T-helper 1 cell treated with Interleukin-12 subunit alpha and Interleukin-12 subunit beta and Interleukin-4 antibody, amounts not matched to agents 30 μg/mL and 1 μg/mL, for 36 hours (primary cell): Measurements from ENCODE around the gene CEP41.
A peak's percentile ranks its signal among the peaks of the same experiment; 100 is the strongest.

Experiments
- H3K27ac Mint-ChIP-seq: one replicate; pipeline ENCODE4 v1.8.0; 2021; ENCODE audit warnings: mild to moderate bottlenecking, mixed read lengths
- H3K27me3 Mint-ChIP-seq: one replicate; pipeline ENCODE4 v1.8.0; 2021; ENCODE audit warnings: low read depth, mixed read lengths
- H3K36me3 Mint-ChIP-seq: one replicate; pipeline ENCODE4 v1.8.0; 2021; ENCODE audit warnings: low read depth, mixed read lengths
- H3K4me1 Mint-ChIP-seq: one replicate; pipeline ENCODE4 v1.8.0; 2021; ENCODE audit warnings: low read depth, mixed read lengths
- H3K4me3 Mint-ChIP-seq: one replicate; pipeline ENCODE4 v1.8.0; 2021; ENCODE audit warnings: mild to moderate bottlenecking, moderate library complexity, mixed read lengths
- H3K9me3 Mint-ChIP-seq: one replicate; pipeline ENCODE4 v1.8.0; 2021; ENCODE audit warnings: mixed read lengths

CEP41 gene

DNA sequence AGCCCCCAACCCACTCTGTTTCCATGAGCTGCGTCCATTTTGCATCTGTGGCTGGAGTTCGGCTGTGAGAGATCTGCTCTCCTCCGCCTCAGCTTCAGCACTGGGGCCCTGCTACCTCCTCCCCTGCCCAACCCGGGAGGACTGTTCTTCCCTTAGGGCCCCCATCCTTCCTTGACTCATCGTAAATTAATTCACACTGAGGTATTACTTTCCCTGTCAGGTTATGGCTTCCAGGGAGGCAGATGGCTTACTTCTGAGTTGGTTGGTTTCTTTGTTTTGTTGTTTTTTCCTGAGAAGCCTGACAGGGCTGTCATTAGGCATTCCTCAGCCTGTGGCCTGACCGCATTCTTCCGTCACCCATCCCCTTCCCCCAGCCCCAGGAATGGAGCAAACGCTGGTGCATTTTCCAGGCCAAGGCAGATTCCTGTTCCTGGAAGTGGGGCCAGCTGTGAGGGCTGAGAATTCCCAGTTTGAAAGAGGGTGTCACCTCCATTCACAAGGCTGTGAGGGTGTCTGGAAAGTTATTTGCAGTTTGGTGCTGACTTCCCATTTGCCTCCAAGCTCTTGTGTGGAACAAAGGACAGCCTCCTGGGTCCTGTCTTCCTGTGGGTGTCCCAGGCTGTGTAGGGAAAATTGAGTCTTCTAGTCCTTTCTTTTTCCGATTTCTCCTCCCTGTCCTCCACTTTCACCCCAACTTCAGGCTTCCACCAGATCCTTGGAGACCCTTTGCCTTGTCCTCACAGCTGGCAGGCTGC, 84.5 kb downstream of the CEP41 start:
- no peaks in the 10 kb centered on the region for H3K27me3 Mint-ChIP-seq
- H3K4me3 Mint-ChIP-seq: no peak overlapping the region
- peaks cover 24% of the 10 kb centered on the region for H3K9me3 Mint-ChIP-seq
- no peaks in the 10 kb centered on the region for H3K36me3 Mint-ChIP-seq
- H3K4me1 Mint-ChIP-seq: peaks cover 3% of the 10 kb centered on the region
- no peak overlapping the region for H3K27ac Mint-ChIP-seq

DNA sequence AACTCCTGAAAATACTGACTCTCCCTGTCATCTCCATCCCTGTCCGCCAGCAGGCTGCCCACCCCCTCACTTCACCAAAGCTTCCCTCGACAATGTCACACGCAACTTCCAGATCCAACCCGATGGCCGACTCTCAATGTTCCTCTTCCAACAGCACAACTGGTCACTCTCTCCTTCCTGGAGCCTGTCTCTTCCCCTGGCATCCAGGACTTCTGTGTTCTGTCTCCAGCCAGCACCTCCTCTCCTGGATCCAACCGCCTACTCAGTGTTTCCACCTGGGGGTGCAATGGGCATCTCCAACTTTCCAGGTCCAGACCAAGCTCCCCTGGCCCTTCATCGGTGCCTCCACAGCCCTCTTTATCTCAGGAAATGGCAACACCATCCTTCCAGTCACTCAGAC, 87.6 kb downstream of the CEP41 start:
- H3K27ac Mint-ChIP-seq: no peak overlapping the region
- H3K9me3 Mint-ChIP-seq: peaks cover 1% of the 10 kb centered on the region
- H3K27me3 Mint-ChIP-seq: no peaks in the 10 kb centered on the region
- no peak overlapping the region for H3K4me3 Mint-ChIP-seq
- H3K4me1 Mint-ChIP-seq: peaks cover 9% of the 10 kb centered on the region
- no peaks in the 10 kb centered on the region for H3K36me3 Mint-ChIP-seq

GRCh38 chr7:130352194-130353074, 88.4 kb downstream of the CEP41 start:
- Mint-ChIP-seq H3K4me1 (peaks cover 9% of the 10 kb centered on the region), H3K4me3 (no peak overlapping the region), H3K27me3 (no peaks in the 10 kb centered on the region), H3K27ac (no peak overlapping the region), H3K9me3 (no peaks in the 10 kb centered on the region), H3K36me3 (no peaks in the 10 kb centered on the region)

DNA sequence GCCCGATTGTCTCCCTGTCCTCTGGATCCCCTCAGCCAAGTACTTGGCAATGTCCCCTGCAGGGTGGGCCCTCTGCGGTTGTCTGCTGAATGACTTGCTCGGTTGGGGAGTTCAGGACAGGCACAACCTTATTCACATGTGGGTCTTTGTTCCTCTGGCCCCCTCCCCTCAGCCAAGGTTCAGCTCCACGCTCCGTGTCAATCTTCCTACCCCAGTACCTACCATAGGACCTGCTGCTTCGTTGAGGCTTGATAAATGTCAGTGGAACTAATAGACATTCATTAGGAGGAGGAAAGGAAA, 89.1 kb downstream of the CEP41 start:
- Mint-ChIP-seq H3K36me3 (no peaks in the 10 kb centered on the region), H3K27me3 (no peaks in the 10 kb centered on the region), H3K9me3 (no peaks in the 10 kb centered on the region), H3K4me3 (no peak overlapping the region), H3K4me1 (peaks cover 9% of the 10 kb centered on the region), H3K27ac (no peak overlapping the region)

GRCh38 chr7:130350945-130351790, 89.6 kb downstream of the CEP41 start:
- Mint-ChIP-seq H3K9me3 (no peaks in the 10 kb centered on the region), H3K36me3 (no peaks in the 10 kb centered on the region), H3K27me3 (no peaks in the 10 kb centered on the region), H3K4me3 (no peak overlapping the region), H3K4me1 (peaks cover 9% of the 10 kb centered on the region), H3K27ac (no peak overlapping the region)

GRCh38 chr7:130349911-130350782, 90.7 kb downstream of the CEP41 start:
- peaks cover 9% of the 10 kb centered on the region for H3K4me1 Mint-ChIP-seq
- no peaks in the 10 kb centered on the region for H3K9me3 Mint-ChIP-seq
- H3K27me3 Mint-ChIP-seq: no peaks in the 10 kb centered on the region
- H3K4me3 Mint-ChIP-seq: no peak overlapping the region
- H3K27ac Mint-ChIP-seq: peak overlapping the region; percentile 17
- no peaks in the 10 kb centered on the region for H3K36me3 Mint-ChIP-seq

GRCh38 chr7:130346941-130347340, 93.9 kb downstream of the CEP41 start:
- no peaks in the 10 kb centered on the region for H3K9me3 Mint-ChIP-seq
- H3K27me3 Mint-ChIP-seq: no peaks in the 10 kb centered on the region
- no peak overlapping the region for H3K4me3 Mint-ChIP-seq
- no peak overlapping the region for H3K27ac Mint-ChIP-seq
- H3K36me3 Mint-ChIP-seq: no peaks in the 10 kb centered on the region
- H3K4me1 Mint-ChIP-seq: peaks cover 9% of the 10 kb centered on the region

- H3K27ac Mint-ChIP-seq: no peak overlapping the region
- no peak overlapping the region for H3K4me3 Mint-ChIP-seq
- no peaks in the 10 kb centered on the region for H3K36me3 Mint-ChIP-seq
- H3K4me1 Mint-ChIP-seq: peaks cover 7% of the 10 kb centered on the region
- peaks cover 4% of the 10 kb centered on the region for H3K9me3 Mint-ChIP-seq
- no peaks in the 10 kb centered on the region for H3K27me3 Mint-ChIP-seq
Observed at GRCh38 chr7:130346177-130346905, 94.5 kb downstream of the CEP41 start.

DNA sequence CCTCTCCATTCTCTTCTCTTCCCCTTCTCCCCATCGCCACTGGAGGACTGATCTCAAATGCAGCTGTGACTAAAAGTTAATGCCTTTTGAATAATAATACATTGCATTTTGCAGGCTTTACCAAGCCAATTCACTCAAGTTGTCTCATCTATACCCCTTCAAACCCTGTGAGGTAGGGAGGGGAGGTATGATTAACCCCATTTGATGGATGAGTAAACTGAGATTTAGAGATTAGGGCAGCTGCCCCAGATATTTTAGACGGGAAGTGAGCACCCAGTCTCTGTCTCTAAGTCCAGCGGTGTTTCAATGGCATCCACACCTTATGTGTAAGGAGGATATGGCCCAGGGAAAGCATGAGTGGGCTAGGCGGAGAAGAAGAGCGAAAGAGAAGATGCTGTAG, 95.1 kb downstream of the CEP41 start:
- peaks cover 4% of the 10 kb centered on the region for H3K9me3 Mint-ChIP-seq
- no peak overlapping the region for H3K4me3 Mint-ChIP-seq
- no peaks in the 10 kb centered on the region for H3K36me3 Mint-ChIP-seq
- no peak overlapping the region for H3K27ac Mint-ChIP-seq
- peaks cover 4% of the 10 kb centered on the region for H3K4me1 Mint-ChIP-seq
- no peaks in the 10 kb centered on the region for H3K27me3 Mint-ChIP-seq

DNA sequence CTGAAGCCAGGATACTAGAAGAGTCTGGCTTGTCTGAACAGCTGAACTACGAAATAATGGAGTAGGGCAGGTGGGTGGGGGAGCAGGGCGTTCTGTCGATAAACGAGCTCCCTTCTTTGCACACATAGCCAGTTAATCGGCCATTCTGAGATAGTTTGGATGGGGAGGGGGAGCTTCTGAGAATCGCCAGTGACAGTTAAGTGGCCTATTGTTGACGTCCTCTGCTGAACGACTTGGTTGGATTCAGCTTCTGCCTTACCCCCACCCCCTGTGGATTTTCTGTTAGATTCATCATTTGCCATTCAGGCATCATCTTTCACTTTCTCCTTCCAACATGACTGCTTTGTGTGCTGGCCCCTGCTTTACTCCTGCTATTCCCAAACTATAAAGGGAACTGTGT, 95.7 kb downstream of the CEP41 start:
- H3K27ac Mint-ChIP-seq: no peak overlapping the region
- peaks cover 4% of the 10 kb centered on the region for H3K9me3 Mint-ChIP-seq
- no peaks in the 10 kb centered on the region for H3K27me3 Mint-ChIP-seq
- no peak overlapping the region for H3K4me3 Mint-ChIP-seq
- peaks cover 2% of the 10 kb centered on the region for H3K4me1 Mint-ChIP-seq
- H3K36me3 Mint-ChIP-seq: no peaks in the 10 kb centered on the region

GRCh38 chr7:130344271-130344866, 96.4 kb downstream of the CEP41 start, which contains the start of gene CPA5:
TSS of gene CPA5 (plus strand) at chr7:130344816. CDS start at chr7:130346486, 1,670 bp downstream.
- Mint-ChIP-seq H3K4me3 (no peak within 1 kb of the TSS), H3K4me1 (no peaks in the 10 kb centered on the region), H3K27ac (no peak within 1 kb of the TSS), H3K27me3 (no peaks in the 10 kb centered on the region), H3K9me3 (peaks cover 4% of the 10 kb centered on the region), H3K36me3 (no peaks in the 10 kb centered on the region)
